Breast epithelium (tissue), 3 donors: Measurements from ENCODE around the gene NEFH.

ENCODE experiments used
- CTCF ChIP-seq, 3 donors: fragments of 450-650 bp; IDR thresholded peaks; one replicate each; pipeline ENCODE4 v1.5.1; 2016 to 2017; ENCODE audit warnings: antibody characterized with exemption in 3 of 3, mild to moderate bottlenecking in 3 of 3, moderate library complexity in 3 of 3
- POLR2A ChIP-seq: fragments of 450-650 bp; IDR thresholded peaks from one replicate; pipeline ENCODE4 v1.6.1; 2016; ENCODE audit warnings: antibody characterized with exemption, mild to moderate bottlenecking, moderate library complexity
- POLR2AphosphoS5 ChIP-seq, 3 donors: sonication (generic); formaldehyde crosslinking; IDR thresholded peaks; one replicate each; pipeline ENCODE4 v1.6.1; 2017; ENCODE audit warnings: antibody characterized with exemption in 3 of 3

GRCh38 chr22:29511126-29511862 lies 31.3 kb downstream of the NEFH start:
- no peak for TF ChIP-seq POLR2AphosphoS5 (IDR thresholded peaks at IDR 0.05)
- TF ChIP-seq CTCF (IDR thresholded peaks at IDR 0.05): no peak
- TF ChIP-seq POLR2A: no peak
